IPS-18c (cell line): Measurements from ENCODE around the gene PABPC4L.
"Not testable (repeated sequence)": the region's sequence is repeated elsewhere in the genome, so short reads cannot be mapped to it uniquely, and the experiment has no call there.

Experiments
- H3K4me3 ChIP-seq: 2 replicates; pipeline ENCODE4 v1.7.0; 2013; ENCODE audit warnings: low read depth, mild to moderate bottlenecking, low read length, moderate library complexity; ENCODE audit not compliant: insufficient read depth
- H3K9me3 ChIP-seq: one replicate; pipeline ENCODE4 v1.6.1; 2013; ENCODE audit warnings: mild to moderate bottlenecking, low read length, moderate library complexity; ENCODE audit not compliant: control insufficient read depth, insufficient read depth

Gene PABPC4L

DNA sequence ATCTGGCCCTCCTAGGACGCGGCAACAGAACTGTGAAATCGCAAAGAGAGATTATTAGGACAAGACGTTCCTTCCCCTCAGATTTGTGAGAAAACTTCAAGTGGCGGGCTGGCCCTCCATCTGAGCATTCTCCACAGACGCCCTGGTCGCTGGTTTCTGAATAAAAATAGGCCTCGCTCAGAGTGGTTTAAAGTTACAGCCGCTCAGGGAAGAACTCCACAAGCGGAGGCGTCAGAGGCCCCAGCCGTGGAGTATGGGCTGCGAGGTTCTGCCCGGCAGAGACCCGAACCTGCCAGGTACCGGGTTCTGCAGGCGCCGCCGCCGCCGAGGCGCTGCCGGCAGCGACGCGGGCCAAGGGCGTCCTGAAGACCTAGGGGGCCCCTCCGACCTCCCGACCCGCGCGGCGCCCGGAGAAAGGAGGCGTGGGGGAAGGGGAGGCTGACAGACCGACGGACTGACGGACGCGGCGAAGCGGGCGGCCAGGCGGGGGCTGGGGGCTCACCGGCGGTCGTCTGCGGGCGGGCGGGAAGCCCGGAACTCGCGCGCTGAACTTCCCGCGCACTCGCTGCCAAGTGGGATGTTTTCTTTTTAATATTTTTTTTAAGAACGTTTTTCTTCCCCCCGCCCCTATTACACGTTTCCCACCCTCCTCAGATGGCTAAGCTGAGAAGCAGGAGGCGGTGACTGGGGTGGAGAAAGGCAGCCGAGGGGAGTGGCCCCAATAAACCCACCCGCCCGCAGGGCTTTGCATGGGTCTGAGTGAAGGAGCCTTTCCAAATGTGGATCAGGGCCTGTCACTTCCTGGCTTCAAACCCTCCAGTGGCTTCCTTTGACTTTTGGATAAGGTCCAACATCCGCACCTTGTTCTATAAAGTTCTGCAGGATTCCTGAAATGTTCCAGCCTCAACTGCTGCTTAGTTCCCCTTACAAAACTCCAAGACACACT, at the start of gene PABPC4L:
TSS of gene PABPC4L (minus strand) at position 574 of the 946 bp plus-strand sequence. CDS start 770 bp downstream, outside the sequence.
- Histone ChIP-seq H3K9me3 (no peaks in the 10 kb centered on the region), H3K4me3 (peak within 1 kb of the TSS; percentile 59)

- H3K4me3 ChIP-seq = no peak overlapping the region
- H3K9me3 ChIP-seq = no peaks in the 10 kb centered on the region
Observed at GRCh38 chr4:134251322-134251721, 49.7 kb upstream of the PABPC4L start.

GRCh38 chr4:134243742-134244713, 42.4 kb upstream of the PABPC4L start:
- Histone ChIP-seq H3K9me3 (no peaks in the 10 kb centered on the region), H3K4me3 (no peak overlapping the region)

DNA sequence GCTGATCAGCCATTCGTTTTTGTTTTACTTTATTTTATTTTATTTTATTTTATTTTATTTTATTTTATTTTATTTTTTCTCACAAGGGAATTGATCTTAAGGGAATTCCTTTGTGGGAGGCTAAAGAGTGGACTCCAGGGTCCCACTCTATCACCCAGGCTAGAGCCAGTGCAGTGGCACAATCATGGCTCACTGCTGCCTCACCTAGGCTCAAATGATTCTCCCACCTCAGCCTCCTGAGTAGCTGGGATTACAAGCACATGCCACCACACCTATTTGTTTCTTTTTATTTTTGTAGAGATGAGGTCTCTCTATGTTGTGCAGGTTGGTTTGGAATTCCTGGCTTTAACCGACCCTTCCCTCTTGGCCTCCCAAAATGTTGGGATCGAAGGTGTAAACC, 17.5 kb upstream of the PABPC4L start:
- H3K9me3 ChIP-seq = no peaks in the 10 kb centered on the region
- no peak overlapping the region for H3K4me3 ChIP-seq

GRCh38 chr4:134216411-134216810, 14.8 kb upstream of the PABPC4L start:
- H3K4me3 ChIP-seq = no peak overlapping the region
- H3K9me3 ChIP-seq = no peaks in the 10 kb centered on the region

DNA sequence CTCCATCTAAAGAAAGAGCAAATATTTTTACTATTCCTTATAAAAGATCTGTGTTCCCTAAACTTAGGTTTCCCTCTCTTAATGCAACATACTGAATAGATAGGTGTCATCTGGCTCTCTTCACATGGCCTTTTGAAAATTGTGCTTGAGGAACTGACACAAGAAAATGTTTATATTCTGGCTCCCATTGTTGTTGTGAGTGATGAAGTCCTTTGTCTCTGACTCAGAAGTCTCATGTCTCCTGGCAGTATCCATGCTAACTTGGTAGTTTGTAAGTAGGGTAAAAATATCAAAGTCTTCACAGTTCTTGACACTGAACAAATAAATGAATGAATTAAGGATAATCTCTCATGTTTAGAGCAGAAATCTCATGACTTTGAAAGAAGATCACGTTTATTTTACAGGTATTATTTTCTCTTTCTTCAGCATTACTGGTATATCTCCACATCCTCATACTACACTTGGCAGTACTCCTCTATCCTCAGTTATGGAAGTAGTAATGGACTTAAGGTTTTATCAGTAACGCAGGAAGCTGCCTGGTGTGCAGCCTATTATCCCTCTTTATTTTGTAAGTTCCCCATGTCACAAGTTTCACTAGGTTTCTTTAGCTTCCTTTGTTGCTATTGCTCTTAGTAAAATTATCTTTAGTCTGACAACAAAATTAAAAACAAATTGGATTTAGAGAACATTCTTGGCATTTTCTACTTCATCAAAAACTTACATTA, 14.2 kb upstream of the PABPC4L start:
- Histone ChIP-seq H3K9me3 (no peaks in the 10 kb centered on the region), H3K4me3 (no peak overlapping the region)

DNA sequence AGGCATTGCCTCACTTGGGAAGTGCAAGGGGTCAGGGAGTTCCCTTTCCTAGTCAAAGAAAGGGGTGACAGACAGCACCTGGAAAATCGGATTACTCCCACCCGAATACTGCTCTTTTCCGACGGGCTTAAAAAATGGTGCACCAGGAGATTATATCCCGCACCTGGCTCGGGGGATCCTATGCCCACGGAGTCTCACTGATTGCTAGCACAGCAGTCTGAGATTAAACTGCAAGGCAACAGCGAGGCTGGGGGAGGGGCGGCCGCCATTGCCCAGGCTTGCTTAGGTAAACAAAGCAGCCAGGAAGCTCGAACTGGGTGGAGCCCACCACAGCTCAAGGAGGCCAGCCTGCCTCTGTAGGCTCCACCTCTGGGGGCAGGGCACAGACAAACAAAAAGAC, 6.4 kb upstream of the PABPC4L start:
- not testable (repeated sequence) for H3K9me3 ChIP-seq

GRCh38 chr4:134202166-134202956, 772 bp upstream of the PABPC4L start:
- Histone ChIP-seq H3K4me3 (no peak overlapping the region), H3K9me3 (no peaks in the 10 kb centered on the region)

More for the DNA sequence above, 6.4 kb upstream of the PABPC4L start:
- not testable (repeated sequence) for H3K4me3 ChIP-seq

DNA sequence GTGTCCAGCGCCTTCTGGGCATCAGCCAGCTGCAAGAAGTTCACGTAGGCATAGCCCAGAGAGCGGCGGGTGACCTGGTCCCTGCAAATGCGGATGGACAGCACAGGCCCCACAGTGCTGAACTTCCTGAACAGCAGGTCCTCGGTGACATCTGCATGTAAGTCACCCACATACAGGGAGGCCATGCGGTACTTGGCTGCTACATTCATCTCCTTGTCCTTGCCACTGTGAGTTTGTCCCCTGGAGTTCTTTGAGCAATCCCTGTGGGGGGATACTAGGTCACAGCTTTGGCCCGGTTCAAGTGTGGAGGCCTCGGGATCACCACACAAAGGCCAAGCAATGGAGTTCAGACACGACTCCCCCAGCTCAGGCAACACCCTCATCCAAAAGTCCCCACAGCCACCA, 776 bp downstream of the PABPC4L start:
- H3K9me3 ChIP-seq = no peaks in the 10 kb centered on the region
- H3K4me3 ChIP-seq = peak overlapping the region; percentile 59

- Histone ChIP-seq H3K9me3 (no peaks in the 10 kb centered on the region), H3K4me3 (no peak overlapping the region)
Observed at GRCh38 chr4:134189949-134190348, 11.6 kb downstream of the PABPC4L start.

DNA sequence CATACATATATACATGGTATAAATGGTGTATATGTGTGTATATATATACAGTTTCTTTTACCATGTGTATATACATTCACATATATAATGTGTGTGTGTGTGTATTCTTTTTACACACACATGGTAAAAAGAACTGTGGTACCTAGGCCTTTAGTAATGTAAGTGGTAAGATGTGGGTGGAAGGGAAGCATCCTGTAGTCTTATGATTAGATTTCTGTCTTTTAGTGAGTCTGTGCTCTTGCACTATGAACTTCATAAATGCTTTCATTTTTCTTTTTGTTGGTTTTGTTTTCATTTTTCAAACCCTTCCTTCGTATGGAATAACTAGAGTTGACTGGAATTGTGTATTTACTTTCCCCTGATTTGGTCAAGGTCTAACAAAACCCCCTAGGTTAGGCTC, 12.1 kb downstream of the PABPC4L start:
- Histone ChIP-seq H3K4me3 (no peak overlapping the region), H3K9me3 (no peaks in the 10 kb centered on the region)

- no peaks in the 10 kb centered on the region for H3K9me3 ChIP-seq
- H3K4me3 ChIP-seq = no peak overlapping the region
Observed at GRCh38 chr4:134178706-134179105, 22.9 kb downstream of the PABPC4L start.

DNA sequence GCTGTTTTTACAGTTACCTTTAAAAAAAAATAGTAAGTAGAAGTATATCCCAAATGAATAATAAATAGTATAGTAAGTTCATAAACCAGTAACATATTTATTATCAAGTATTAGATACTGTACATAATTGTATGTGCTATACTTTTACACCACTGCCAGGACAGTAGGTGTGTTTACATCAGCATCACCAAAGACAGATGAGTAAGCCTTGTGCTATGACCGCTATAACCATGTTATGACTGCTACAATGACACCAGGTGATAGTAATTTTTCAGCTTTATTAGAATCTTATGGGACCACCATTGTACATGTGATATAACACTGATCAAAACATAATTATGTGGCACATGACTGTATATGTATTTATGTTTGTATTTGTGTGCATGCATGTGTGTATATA, 27.3 kb downstream of the PABPC4L start:
- Histone ChIP-seq H3K9me3 (peaks cover 3% of the 10 kb centered on the region), H3K4me3 (no peak overlapping the region)

- H3K9me3 ChIP-seq = no peaks in the 10 kb centered on the region
- H3K4me3 ChIP-seq = no peak overlapping the region
Observed at GRCh38 chr4:134160211-134160610, 41.4 kb downstream of the PABPC4L start.

GRCh38 chr4:134154097-134154496, 47.5 kb downstream of the PABPC4L start:
- no peak overlapping the region for H3K4me3 ChIP-seq
- H3K9me3 ChIP-seq = no peaks in the 10 kb centered on the region

DNA sequence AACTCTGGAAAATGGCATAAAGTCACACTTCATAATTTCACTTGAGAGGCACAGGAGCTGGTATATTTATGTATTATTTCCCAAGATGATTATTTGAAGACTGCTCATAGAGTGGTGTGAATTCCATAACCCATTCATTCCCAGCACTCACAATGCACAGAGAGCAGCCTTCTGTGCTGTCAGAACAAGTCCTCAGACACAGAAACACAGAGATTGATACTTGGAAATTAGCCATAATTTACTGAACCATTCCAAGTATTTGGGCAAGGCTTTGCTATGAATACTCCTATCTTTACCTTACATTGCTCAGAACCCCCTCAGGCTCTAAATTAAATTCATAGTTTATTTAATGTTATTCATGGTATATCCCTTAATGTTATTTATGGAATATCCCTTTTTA, 53.6 kb downstream of the PABPC4L start:
- Histone ChIP-seq H3K4me3 (no peak overlapping the region), H3K9me3 (no peaks in the 10 kb centered on the region)
